ENCODE results near the gene C9orf85.

The C9orf85 gene

DNA sequence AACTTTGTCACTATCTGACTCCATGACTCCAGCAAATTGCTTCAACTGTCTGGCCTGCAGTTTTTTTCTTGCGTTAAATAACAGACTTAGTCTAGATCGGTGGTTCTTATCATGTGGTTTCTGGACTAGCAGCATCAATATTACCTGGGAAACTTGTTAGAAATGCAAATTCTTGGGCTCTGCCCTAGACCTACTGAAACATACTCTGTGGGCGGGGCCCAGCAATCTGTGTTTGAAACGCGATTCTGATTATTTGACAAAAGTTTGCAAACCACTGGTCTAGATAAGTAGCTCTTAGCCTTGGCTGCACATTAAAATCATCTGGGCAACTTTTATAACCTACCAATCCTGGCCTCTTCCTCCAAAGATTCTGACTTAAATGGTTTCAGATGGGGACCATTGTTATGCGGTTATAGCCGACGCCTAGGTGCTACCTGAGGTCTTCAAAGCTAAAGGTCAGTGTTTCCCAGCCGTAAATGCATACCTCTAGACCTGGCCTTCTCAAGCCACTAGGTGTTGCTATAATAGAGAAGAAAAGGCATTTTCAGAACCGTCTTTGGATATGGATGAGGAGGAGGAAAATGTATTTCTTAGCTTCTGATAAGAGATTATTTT, 74.0 kb downstream of the C9orf85 start:
- no peak overlapping the region for H3K4me3 Mint-ChIP-seq
- peaks cover 21% of the 10 kb centered on the region for H3K36me3 Mint-ChIP-seq (ENCODE audit: low read depth)
- TF ChIP-seq, protein P1, sequence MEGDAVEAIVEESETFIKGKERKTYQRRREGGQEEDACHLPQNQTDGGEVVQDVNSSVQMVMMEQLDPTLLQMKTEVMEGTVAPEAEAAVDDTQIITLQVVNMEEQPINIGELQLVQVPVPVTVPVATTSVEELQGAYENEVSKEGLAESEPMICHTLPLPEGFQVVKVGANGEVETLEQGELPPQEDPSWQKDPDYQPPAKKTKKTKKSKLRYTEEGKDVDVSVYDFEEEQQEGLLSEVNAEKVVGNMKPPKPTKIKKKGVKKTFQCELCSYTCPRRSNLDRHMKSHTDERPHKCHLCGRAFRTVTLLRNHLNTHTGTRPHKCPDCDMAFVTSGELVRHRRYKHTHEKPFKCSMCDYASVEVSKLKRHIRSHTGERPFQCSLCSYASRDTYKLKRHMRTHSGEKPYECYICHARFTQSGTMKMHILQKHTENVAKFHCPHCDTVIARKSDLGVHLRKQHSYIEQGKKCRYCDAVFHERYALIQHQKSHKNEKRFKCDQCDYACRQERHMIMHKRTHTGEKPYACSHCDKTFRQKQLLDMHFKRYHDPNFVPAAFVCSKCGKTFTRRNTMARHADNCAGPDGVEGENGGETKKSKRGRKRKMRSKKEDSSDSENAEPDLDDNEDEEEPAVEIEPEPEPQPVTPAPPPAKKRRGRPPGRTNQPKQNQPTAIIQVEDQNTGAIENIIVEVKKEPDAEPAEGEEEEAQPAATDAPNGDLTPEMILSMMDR (IDR thresholded peaks at IDR 0.05; ENCODE audit: unreplicated experiment in 3 of 3): no peak
- H3K27me3 Mint-ChIP-seq (ENCODE audit: low read depth): no peaks in the 10 kb centered on the region
- H3K27ac Mint-ChIP-seq: peak overlapping the region in 2 of 3 experiments; percentile 18 to 30
- peaks cover 39% of the 10 kb centered on the region for H3K4me1 Mint-ChIP-seq
- no peaks in the 10 kb centered on the region for H3K9me3 Mint-ChIP-seq

DNA sequence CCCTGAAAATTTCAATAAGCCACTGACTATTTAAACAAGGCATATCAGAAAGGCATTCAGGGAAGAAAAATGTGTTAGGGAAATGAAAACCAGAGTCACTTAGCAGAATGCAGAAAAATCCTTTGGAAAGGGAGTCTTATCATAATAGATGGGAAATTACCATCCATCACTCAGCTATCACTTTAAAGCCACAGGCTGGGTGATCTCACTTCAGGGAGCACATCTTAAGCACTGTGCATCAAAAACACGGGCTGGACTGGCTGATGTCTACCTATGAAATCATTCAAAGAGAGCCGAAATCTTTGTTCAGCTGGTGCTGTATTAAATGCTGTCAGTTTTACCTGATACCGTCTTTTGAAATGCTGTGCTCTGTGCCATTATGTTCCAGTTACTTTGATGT, 75.5 kb downstream of the C9orf85 start:
- no peaks in the 10 kb centered on the region for H3K9me3 Mint-ChIP-seq
- peaks cover 21% of the 10 kb centered on the region for H3K36me3 Mint-ChIP-seq (ENCODE audit: low read depth)
- H3K27ac Mint-ChIP-seq: no peak overlapping the region
- no peaks in the 10 kb centered on the region for H3K27me3 Mint-ChIP-seq (ENCODE audit: low read depth)
- no peak overlapping the region for H3K4me3 Mint-ChIP-seq
- TF ChIP-seq, protein P1 (IDR thresholded peaks at IDR 0.05; ENCODE audit: unreplicated experiment in 3 of 3): no peak
- peaks cover 32% of the 10 kb centered on the region for H3K4me1 Mint-ChIP-seq

DNA sequence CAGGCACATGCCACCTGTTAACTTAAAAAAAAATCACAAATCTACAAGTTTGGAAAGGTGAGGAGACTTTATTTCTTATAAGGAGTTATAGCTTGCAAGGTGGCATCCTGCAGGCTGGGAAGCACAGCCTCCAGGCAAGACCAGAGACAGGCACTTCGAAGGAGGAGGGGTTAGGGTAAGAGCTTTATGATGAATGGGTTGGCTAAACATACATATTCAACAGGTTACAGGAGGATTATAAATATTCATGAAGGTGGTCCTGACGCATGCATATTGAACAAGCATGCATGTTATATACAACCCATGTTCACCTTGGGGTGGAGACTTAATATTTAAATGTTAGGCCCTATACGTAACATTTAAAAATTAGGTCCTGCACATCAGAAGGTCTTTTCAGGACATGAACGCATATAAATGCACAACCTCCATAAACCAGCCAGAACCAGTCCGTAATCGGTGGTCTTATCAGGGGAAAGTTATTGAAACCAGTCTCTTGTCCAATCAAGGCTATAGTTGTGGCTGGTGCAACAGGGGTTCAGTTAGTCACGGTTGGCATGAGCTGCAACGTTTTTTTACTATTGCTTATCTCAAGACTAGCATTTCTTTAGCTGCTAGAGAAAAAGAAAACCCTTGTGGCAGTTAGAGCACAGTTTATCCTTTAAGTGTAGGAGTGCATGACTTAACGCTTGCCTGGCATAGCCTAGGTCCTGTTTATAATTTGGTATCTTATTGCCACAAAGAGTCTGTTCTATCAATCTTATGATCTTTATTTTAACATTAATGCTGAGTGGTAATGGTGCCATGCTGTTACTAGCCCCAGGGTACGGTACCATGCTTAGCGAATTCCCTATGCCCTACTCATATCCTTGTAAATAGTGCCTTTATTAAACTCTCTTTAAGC, 76.3 kb downstream of the C9orf85 start:
- Mint-ChIP-seq H3K9me3 (no peaks in the 10 kb centered on the region), H3K27me3 (ENCODE audit: low read depth) (no peaks in the 10 kb centered on the region), H3K36me3 (ENCODE audit: low read depth) (peaks cover 17% of the 10 kb centered on the region), H3K27ac (no peak overlapping the region), H3K4me3 (no peak overlapping the region), H3K4me1 (peaks cover 32% of the 10 kb centered on the region)
- TF ChIP-seq, protein P1 (IDR thresholded peaks at IDR 0.05; ENCODE audit: unreplicated experiment in 3 of 3): no peak

DNA sequence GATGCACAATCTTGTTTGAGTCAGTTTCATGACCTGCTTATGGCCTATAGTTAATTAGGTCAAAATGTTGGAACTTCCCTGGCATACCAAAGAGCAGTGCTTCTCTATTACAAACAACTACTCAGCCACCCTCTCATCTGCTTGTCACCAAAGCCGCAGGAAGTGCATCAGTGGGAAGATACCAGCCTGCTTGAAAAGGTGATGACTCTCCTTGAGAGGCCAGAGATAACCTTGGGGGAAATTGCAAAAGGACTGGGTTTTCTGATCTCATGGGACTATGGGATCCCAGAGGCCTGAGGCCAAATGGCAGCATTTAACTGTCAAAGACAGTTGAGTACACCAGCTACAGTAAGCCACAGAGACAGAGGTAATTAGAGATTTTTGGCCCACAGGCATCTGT, 79.0 kb downstream of the C9orf85 start:
- H3K9me3 Mint-ChIP-seq: no peaks in the 10 kb centered on the region
- no peaks in the 10 kb centered on the region for H3K27me3 Mint-ChIP-seq (ENCODE audit: low read depth)
- H3K27ac Mint-ChIP-seq: no peak overlapping the region
- H3K4me3 Mint-ChIP-seq: no peak overlapping the region
- TF ChIP-seq, protein P1 (IDR thresholded peaks at IDR 0.05; ENCODE audit: unreplicated experiment in 3 of 3): no peak
- no peaks in the 10 kb centered on the region for H3K36me3 Mint-ChIP-seq (ENCODE audit: low read depth)
- peaks cover 9% of the 10 kb centered on the region for H3K4me1 Mint-ChIP-seq

DNA sequence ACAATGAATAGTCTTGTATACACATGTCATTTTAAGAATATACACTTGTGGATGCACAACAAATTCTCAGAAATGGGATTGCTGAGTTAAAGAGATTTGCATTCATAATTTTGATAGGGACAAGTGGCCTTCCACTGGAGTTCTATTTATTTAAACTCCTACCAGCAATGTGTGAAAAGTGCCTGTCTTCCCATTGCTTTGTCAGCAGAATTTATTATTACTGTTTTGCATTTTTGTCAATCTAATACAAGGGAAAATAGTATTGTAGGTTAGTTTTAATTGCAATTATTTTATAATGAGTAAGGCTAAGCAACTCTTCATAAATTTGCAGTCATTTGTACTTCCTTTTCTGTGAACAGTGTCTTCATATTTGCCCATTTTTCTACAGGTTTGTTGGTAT, 94.0 kb downstream of the C9orf85 start:
- Mint-ChIP-seq H3K4me1 (peaks cover 5% of the 10 kb centered on the region), H3K36me3 (ENCODE audit: low read depth) (no peaks in the 10 kb centered on the region), H3K27me3 (ENCODE audit: low read depth) (no peaks in the 10 kb centered on the region), H3K4me3 (no peak overlapping the region), H3K9me3 (peaks cover 10% of the 10 kb centered on the region), H3K27ac (no peak overlapping the region)
- TF ChIP-seq, protein P1 (IDR thresholded peaks at IDR 0.05; ENCODE audit: unreplicated experiment in 3 of 3): no peak
